Adrenal gland (tissue), 5 donors: ENCODE data around the gene LANCL2.

Experiments used
- CTCF ChIP-seq, 6 experiments: fragments of 450-650 bp in 4 of 6; fragments of 200-600 bp in 2 of 6; sonication (generic) in 1 of 6; IDR thresholded peaks; 1 replicate in 5 of 6; 2 replicates in 1 of 6; pipeline versions ENCODE4 v1.5.1 to v1.8.0; 2016 to 2021; ENCODE audit warnings: antibody characterized with exemption in 6 of 6, mild to moderate bottlenecking in 2 of 6, moderate library complexity in 1 of 6
- POLR2A ChIP-seq, 2 donors: fragments of 450-650 bp; IDR thresholded peaks; one replicate each; pipeline ENCODE4 v1.6.1; 2017; ENCODE audit warnings: antibody characterized with exemption in 2 of 2, mild to moderate bottlenecking in 2 of 2, moderate library complexity in 1 of 2
- donor health status: DM: no; HTN: no; CAD: no.

GRCh38 chr7:55423891-55424290, 58.8 kb downstream of the LANCL2 start:
- TF ChIP-seq CTCF (IDR thresholded peaks at IDR 0.05) (no peak), POLR2A (IDR thresholded peaks at IDR 0.05) (no peak)
